ENCODE data around the gene PCDHGA5. TPM values are rescaled to one million over a fixed set of nuclear protein-coding genes. Genes with fewer than 3 reads are reported as not detected.
A peak's percentile ranks its signal among the peaks of the same experiment; 100 is the strongest.

PCDHGA5 gene
- polyA plus RNA-seq, 3 donors, result not detected

GRCh38 chr5:141349917-141350619, 13.9 kb upstream of the PCDHGA5 start, which contains the start of gene PCDHGB1:
PCDHGB1 (plus strand) TSS chr5:141350099; CDS start chr5:141350261, 162 bp downstream.
- Mint-ChIP-seq H3K4me1 (no peaks in the 10 kb centered on the region), H3K27me3 (ENCODE audit: low read depth in 3 of 3) (peaks cover 32 to 58% (median 51%) of the 10 kb centered on the region in 3 donors), H3K36me3 (peaks cover 9 to 11% of the 10 kb centered on the region in 2 donors), H3K27ac (no peak within 1 kb of the TSS), H3K4me3 (peak within 1 kb of the TSS in 1 of 2 donors; percentile 71), H3K9me3 (peaks cover 37 to 76% (median 67%) of the 10 kb centered on the region in 7 donors)
- Histone ChIP-seq H3K36me3 (replicated peaks in 1 of 2; ENCODE audit: control insufficient read depth in 1 of 2, insufficient read depth in 2 of 2, low read length in 2 of 2) (no peaks in the 10 kb centered on the region), H3K27ac (ENCODE audit: low read depth in 1 of 2, low read length in 2 of 2) (no peak within 1 kb of the TSS), H3K4me3 (replicated peaks in 1 of 3; ENCODE audit: low read depth in 2 of 3, low read length in 3 of 3) (no peak within 1 kb of the TSS), H3K4me1 (ENCODE audit: control insufficient read depth in 1 of 2, insufficient read depth in 2 of 2, low read length in 2 of 2) (no peaks in the 10 kb centered on the region), H3K4me2 (replicated peaks; ENCODE audit: extremely low read depth, low read length, poor library complexity, severe bottlenecking) (no peak within 1 kb of the TSS), H3K27me3 (ENCODE audit: control insufficient read depth in 2 of 2, insufficient read depth in 2 of 2, low read length in 2 of 2) (peaks cover 22 to 60% of the 10 kb centered on the region in 2 donors), H3K9ac (ENCODE audit: insufficient read depth, low read length, poor library complexity, severe bottlenecking) (no peak within 1 kb of the TSS), H3K9me3 (replicated peaks in 1 of 2; ENCODE audit: control insufficient read depth in 1 of 2, insufficient read depth in 1 of 2, low read length in 2 of 2) (peaks cover 45 to 80% of the 10 kb centered on the region in 2 donors), H4K20me1 (ENCODE audit: insufficient read depth, low read length) (no peaks in the 10 kb centered on the region), H2AFZ (ENCODE audit: insufficient read depth, low read depth, low read length, poor library complexity, severe bottlenecking) (no peak within 1 kb of the TSS), H3K79me2 (ENCODE audit: insufficient read depth, low read length) (no peaks in the 10 kb centered on the region)
- intact Hi-C loops (cut with micrococcal nuclease), result no loop called here
- DNase-seq, result no peak
- peak; percentile 16 for TF ChIP-seq CTCF (IDR thresholded peaks at IDR 0.05)
- WGBS (ENCODE audit: insufficient coverage), result 22% methylated on average over 28 of the region's 29 CpGs

- no peak overlapping the region for H3K4me2 ChIP-seq (replicated peaks; ENCODE audit: extremely low read depth, low read length, poor library complexity, severe bottlenecking)
- H3K4me1 Mint-ChIP-seq, result no peaks in the 10 kb centered on the region
- H3K4me3 ChIP-seq (replicated peaks in 1 of 3; ENCODE audit: low read depth in 2 of 3, low read length in 3 of 3), result no peak overlapping the region
- H4K20me1 ChIP-seq (ENCODE audit: insufficient read depth, low read length), result no peaks in the 10 kb centered on the region
- H3K36me3 Mint-ChIP-seq, result peaks cover 5 to 6% of the 10 kb centered on the region in 2 donors
- H3K79me2 ChIP-seq (ENCODE audit: insufficient read depth, low read length), result no peaks in the 10 kb centered on the region
- no peaks in the 10 kb centered on the region for H3K36me3 ChIP-seq (replicated peaks in 1 of 2; ENCODE audit: control insufficient read depth in 1 of 2, insufficient read depth in 2 of 2, low read length in 2 of 2)
- DNase-seq, result no peak
- no peak overlapping the region for H3K9ac ChIP-seq (ENCODE audit: insufficient read depth, low read length, poor library complexity, severe bottlenecking)
- H3K9me3 Mint-ChIP-seq, result peaks cover 38 to 81% (median 66%) of the 10 kb centered on the region in 7 donors
- H3K27me3 ChIP-seq (ENCODE audit: control insufficient read depth in 2 of 2, insufficient read depth in 2 of 2, low read length in 2 of 2), result peaks cover 21 to 67% of the 10 kb centered on the region in 2 donors
- no peak overlapping the region for H3K27ac ChIP-seq (ENCODE audit: low read depth in 1 of 2, low read length in 2 of 2)
- intact Hi-C loops (cut with micrococcal nuclease), result no loop called here
- no peak overlapping the region for H3K27ac Mint-ChIP-seq
- peaks cover 51 to 81% of the 10 kb centered on the region in 2 donors for H3K9me3 ChIP-seq (replicated peaks in 1 of 2; ENCODE audit: control insufficient read depth in 1 of 2, insufficient read depth in 1 of 2, low read length in 2 of 2)
- no peak for TF ChIP-seq CTCF (IDR thresholded peaks at IDR 0.05)
- WGBS (ENCODE audit: insufficient coverage), result 35% methylated on average over 21 of the region's 36 CpGs
- H2AFZ ChIP-seq (ENCODE audit: insufficient read depth, low read depth, low read length, poor library complexity, severe bottlenecking), result no peak overlapping the region
- peak overlapping the region in 1 of 2 donors; percentile 31 for H3K4me3 Mint-ChIP-seq
- H3K27me3 Mint-ChIP-seq (ENCODE audit: low read depth in 3 of 3), result peaks cover 29 to 58% (median 53%) of the 10 kb centered on the region in 3 donors
- no peaks in the 10 kb centered on the region for H3K4me1 ChIP-seq (ENCODE audit: control insufficient read depth in 1 of 2, insufficient read depth in 2 of 2, low read length in 2 of 2)
Observed at GRCh38 chr5:141351591-141351990, 12.4 kb upstream of the PCDHGA5 start.
